Transverse colon (tissue), 4 donors: ENCODE measurements around the gene FBXL16. TPM values are rescaled to one million over a fixed set of nuclear protein-coding genes. Genes with fewer than 3 reads are reported as not detected.

ENCODE experiments used
- DNase-seq: peaks from one replicate; pipeline ENCODE4 v3.0.0-alpha.2; 2019
- H3K27ac ChIP-seq, 4 donors: fragments of 200-600 bp; sonication (generic); 2 replicates each; pipeline ENCODE4 v1.5.1; 2016 to 2018; ENCODE audit warnings: inconsistent platforms in 4 of 4
- H3K27me3 ChIP-seq: fragments of 200-600 bp; sonication (generic); 2 replicates; pipeline ENCODE4 v1.5.1; 2017; ENCODE audit warnings: inconsistent platforms
- H3K36me3 ChIP-seq, 4 donors: fragments of 200-600 bp; sonication (generic); 2 replicates each; pipeline ENCODE4 v1.5.1; 2017 to 2019; ENCODE audit warnings: inconsistent platforms in 4 of 4
- H3K4me1 ChIP-seq, 4 donors: fragments of 200-600 bp; sonication (generic); 2 replicates each; pipeline ENCODE4 v1.5.1; 2017 to 2020; ENCODE audit warnings: inconsistent platforms in 4 of 4
- H3K4me3 ChIP-seq, 4 donors: fragments of 200-600 bp; sonication (generic); 1 replicate in 1 of 4; 2 replicates in 3 of 4; pipeline versions ENCODE4 v1.5.1 to v1.6.1; 2017 to 2019; ENCODE audit warnings: inconsistent platforms in 4 of 4
- H3K9me3 ChIP-seq, 2 donors: fragments of 200-600 bp; sonication (generic); 2 replicates each; pipeline ENCODE4 v1.5.1; 2017 to 2019; ENCODE audit warnings: inconsistent platforms in 2 of 2
- EP300 ChIP-seq: sonication (generic); formaldehyde crosslinking; IDR thresholded peaks from one replicate; pipeline ENCODE4 v1.6.1; 2017; ENCODE audit warnings: antibody characterized with exemption, low read depth
- POLR2A ChIP-seq: fragments of 450-650 bp; IDR thresholded peaks from one replicate; pipeline ENCODE4 v1.6.1; 2016; ENCODE audit warnings: antibody characterized with exemption, mild to moderate bottlenecking, moderate library complexity
- POLR2AphosphoS5 ChIP-seq, 3 donors: sonication (generic); formaldehyde crosslinking; IDR thresholded peaks; one replicate each; pipeline ENCODE4 v1.6.1; 2016; ENCODE audit warnings: antibody characterized with exemption in 3 of 3
- WGBS, 2 donors: methylation state at CpG; one replicate each; pipeline ENCODE4 v1.1.5; 2018; ENCODE audit warnings: low coverage in 1 of 2; 5-methylcytosine and 5-hydroxymethylcytosine counted together
- in situ Hi-C, 4 donors: fragments of 200-750 bp; cut with MboI; loops; one replicate each; pipeline versions ENCODE4 v1.15.0 to v1.15.1; 2017; ENCODE audit warnings: low sequenced_read_pairs in 3 of 4, low pct_ligation_motif_present in 1 of 4, low pct_unique_long_range_greater_than_20kb in 1 of 4
- intact Hi-C: fragments of 100-400 bp; cut with DNase I; formaldehyde crosslinking; loops from one replicate; pipeline ENCODE4 v1.15.1; 2023; ENCODE audit warnings: low total_unique reads
- total RNA-seq, 4 donors: library from RNA; depleted of rRNA; stranded (reverse); fragments of >200 nt; gene quantifications; one replicate each; pipeline ENCODE4 v1.1.0, GENCODE V29; 2016
- TF ChIP-seq, protein P1 (sequence below), 5 experiments: fragments of 200-600 bp in 3 of 5; fragments of 450-650 bp in 2 of 5; sonication (generic) in 3 of 5; IDR thresholded peaks; 1 replicate in 2 of 5; 2 replicates in 3 of 5; pipeline ENCODE4 v1.5.1; 2016 to 2017; ENCODE audit warnings: antibody characterized with exemption in 5 of 5, inconsistent platforms in 3 of 5, mild to moderate bottlenecking in 2 of 5, moderate library complexity in 1 of 5

FBXL16 gene
- total RNA-seq, 4 donors from 2014 or later: 0.60 to 3.5 (median 1.6) TPM; not detected in 1

DNA sequence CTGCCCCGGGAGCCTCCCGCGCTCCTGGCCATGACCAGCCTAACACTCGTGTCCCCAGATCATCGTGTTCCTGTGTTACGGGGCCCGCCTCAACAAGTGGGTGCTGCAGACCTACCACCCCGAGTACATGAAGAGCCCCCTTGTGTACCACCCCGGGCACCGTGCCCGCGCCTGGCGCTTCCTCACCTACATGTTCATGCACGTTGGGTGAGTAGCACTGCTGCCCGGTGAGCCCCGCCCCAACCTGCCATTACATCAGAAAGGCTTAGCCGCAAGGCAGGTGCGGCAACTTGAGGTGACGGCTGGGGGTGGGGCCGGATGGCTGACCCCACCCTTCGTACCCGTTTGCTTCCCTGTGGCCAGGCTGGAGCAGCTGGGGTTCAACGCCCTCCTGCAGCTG lies 28.7 kb downstream of the FBXL16 start:
- H3K27me3 ChIP-seq: no peaks in the 10 kb centered on the region
- peak overlapping the region in 3 of 4 donors; percentile 27 to 69 (median 40) for H3K27ac ChIP-seq
- in situ Hi-C loops: no loop called here
- intact Hi-C loops: no loop called here
- DNase-seq: peak; percentile 93
- no peaks in the 10 kb centered on the region for H3K9me3 ChIP-seq
- peaks cover 0 to 9% (median 0%) of the 10 kb centered on the region in 4 donors for H3K36me3 ChIP-seq
- peaks cover 28 to 64% (median 47%) of the 10 kb centered on the region in 4 donors for H3K4me1 ChIP-seq
- WGBS, 2 donors: 44% methylated on average over 21 of the region's 23 CpGs; no CpG with 5 or more reads in 1 of the 2 donors
- TF ChIP-seq POLR2AphosphoS5 (IDR thresholded peaks at IDR 0.05): peak; percentile 36 to 69 (median 44)
- TF ChIP-seq POLR2A: peak; percentile 41
- TF ChIP-seq, protein P1, sequence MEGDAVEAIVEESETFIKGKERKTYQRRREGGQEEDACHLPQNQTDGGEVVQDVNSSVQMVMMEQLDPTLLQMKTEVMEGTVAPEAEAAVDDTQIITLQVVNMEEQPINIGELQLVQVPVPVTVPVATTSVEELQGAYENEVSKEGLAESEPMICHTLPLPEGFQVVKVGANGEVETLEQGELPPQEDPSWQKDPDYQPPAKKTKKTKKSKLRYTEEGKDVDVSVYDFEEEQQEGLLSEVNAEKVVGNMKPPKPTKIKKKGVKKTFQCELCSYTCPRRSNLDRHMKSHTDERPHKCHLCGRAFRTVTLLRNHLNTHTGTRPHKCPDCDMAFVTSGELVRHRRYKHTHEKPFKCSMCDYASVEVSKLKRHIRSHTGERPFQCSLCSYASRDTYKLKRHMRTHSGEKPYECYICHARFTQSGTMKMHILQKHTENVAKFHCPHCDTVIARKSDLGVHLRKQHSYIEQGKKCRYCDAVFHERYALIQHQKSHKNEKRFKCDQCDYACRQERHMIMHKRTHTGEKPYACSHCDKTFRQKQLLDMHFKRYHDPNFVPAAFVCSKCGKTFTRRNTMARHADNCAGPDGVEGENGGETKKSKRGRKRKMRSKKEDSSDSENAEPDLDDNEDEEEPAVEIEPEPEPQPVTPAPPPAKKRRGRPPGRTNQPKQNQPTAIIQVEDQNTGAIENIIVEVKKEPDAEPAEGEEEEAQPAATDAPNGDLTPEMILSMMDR (IDR thresholded peaks at IDR 0.05): no peak
- TF ChIP-seq EP300: no peak
- H3K4me3 ChIP-seq: no peak overlapping the region

DNA sequence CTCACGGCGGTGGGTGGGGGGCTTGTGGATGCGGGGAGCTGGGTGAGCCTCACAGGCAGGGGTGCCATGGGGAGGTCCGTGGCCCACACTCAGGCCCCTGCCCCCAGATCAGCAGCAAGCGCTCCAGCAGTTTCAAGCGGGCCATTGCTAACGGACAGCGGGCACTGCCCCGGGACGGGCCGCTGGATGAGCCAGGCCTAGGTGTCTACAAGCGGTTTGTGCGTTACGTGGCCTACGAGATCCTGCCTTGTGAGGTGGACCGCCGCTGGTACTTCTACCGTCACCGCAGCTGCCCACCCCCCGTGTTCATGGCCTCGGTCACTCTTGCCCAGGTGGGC lies 29.1 kb downstream of the FBXL16 start:
- H3K4me3 ChIP-seq: no peak overlapping the region
- H3K9me3 ChIP-seq: no peaks in the 10 kb centered on the region
- H3K36me3 ChIP-seq: peaks cover 0 to 10% (median 0%) of the 10 kb centered on the region in 4 donors
- no peaks in the 10 kb centered on the region for H3K27me3 ChIP-seq
- peaks cover 26 to 60% (median 43%) of the 10 kb centered on the region in 4 donors for H3K4me1 ChIP-seq
- WGBS, 2 donors: 66% methylated on average over 15 of the region's 21 CpGs; no CpG with 5 or more reads in 1 of the 2 donors
- no peak for DNase-seq
- TF ChIP-seq POLR2AphosphoS5 (IDR thresholded peaks at IDR 0.05) (no peak), EP300 (no peak), POLR2A (no peak)
- TF ChIP-seq, protein P1 (IDR thresholded peaks at IDR 0.05): no peak
- H3K27ac ChIP-seq: peak overlapping the region in 2 of 4 donors; percentile 34 to 69
- in situ Hi-C loops: no loop called here
- intact Hi-C loops: no loop called here

DNA sequence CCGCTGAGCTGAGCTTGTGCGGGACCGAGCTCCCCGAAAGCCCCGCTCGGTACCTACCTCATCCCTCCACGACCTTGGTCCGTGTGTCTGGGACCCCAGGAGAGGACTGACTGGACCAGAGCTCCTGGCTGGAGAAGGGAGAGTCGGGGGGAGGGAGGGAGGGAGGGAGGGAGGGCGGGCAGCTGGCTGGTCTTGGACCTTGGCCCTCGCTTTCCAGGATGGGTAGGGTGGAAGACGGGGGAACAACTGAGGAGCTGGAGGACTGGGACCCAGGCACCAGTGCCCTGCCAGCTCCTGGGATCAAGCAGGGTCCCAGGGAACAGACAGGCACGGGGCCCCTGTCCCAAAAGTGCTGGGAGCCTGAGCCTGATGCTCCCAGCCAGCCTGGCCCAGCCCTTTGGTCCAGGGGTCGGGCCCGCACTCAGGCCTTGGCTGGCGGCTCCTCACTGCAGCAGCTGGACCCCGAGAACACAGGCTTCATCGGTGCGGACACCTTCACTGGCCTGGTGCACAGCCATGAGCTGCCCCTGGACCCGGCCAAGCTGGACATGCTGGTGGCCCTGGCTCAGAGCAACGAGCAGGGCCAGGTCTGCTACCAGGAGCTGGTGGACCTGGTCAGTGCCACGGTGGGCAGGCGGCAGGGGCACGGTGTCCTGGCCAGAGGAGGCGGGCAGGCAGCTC lies 29.6 kb downstream of the FBXL16 start:
- WGBS, 2 donors: 41% methylated on average over 9 of the region's 25 CpGs; no CpG with 5 or more reads in 1 of the 2 donors
- Histone ChIP-seq H3K27me3 (no peaks in the 10 kb centered on the region), H3K4me1 (peaks cover 20 to 55% (median 38%) of the 10 kb centered on the region in 4 donors), H3K27ac (peak overlapping the region in 3 of 4 donors; percentile 27 to 69 (median 58)), H3K9me3 (no peaks in the 10 kb centered on the region), H3K36me3 (peaks cover 0 to 15% (median 0%) of the 10 kb centered on the region in 4 donors), H3K4me3 (peak overlapping the region in 3 of 4 donors; percentile 25 to 44 (median 41))
- TF ChIP-seq POLR2A: no peak
- TF ChIP-seq POLR2AphosphoS5 (IDR thresholded peaks at IDR 0.05): no peak
- TF ChIP-seq EP300: no peak
- TF ChIP-seq, protein P1 (IDR thresholded peaks at IDR 0.05): no peak
- DNase-seq: peak; percentile 49
- in situ Hi-C loops: no loop called here
- intact Hi-C loops: no loop called here

DNA sequence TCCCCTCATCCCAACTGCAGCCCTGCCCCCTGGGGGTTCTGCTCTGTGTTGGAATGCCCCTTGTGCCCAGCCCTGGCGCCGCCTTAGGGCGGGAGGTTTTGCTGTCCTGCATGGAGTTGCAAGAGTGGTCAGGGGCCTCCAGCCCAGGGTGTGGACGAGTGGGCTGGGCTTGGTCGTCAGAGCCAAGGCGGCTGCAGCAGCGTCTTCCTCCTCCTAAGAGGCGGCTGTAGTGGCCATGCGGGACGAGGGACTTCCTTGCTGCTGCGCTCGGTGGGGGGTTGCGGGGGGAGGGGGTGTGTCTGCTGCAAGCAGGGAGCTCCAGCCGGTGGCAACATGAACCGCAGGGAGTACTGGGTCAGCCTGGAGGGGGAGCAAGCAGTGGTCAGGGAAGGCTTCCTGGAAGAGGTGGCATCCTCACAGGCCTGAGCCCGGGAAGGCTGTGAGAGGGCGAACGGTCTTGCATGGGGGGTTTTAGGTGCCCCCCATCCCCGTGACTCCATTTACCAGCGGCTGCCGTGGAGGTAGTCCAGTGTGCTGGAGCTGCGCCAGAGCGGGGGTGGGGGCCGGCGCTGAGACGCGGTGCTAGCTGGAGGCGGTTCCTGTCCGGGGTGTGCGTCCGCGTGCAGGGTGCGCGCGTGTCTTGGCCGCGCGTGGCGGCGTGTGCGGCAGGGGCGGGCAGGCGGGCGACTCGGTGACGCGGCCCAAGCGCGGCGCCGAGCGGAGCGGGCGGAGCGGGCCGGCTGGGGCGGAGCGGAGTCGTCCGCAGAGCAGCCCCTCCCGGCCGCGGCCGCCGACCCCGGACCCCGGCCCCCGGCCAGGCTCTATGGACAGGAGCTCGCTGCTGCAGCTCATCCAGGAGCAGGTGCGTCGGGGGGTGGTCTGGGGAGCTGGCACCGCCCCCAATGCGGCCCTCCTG lies 30.4 kb downstream of the FBXL16 start, which contains the start of gene RHBDL1:
RHBDL1 (plus strand) TSS at position 704 of the 916 bp plus-strand sequence; CDS start at position 824, 120 bp downstream.
- peak within 1 kb of the TSS in 3 of 4 donors; percentile 27 to 69 (median 58) for H3K27ac ChIP-seq
- 17% methylated on average over 34 of the region's 73 CpGs; no CpG with 5 or more reads in 1 of the 2 donors for WGBS, 2 donors
- no peaks in the 10 kb centered on the region for H3K9me3 ChIP-seq
- no peaks in the 10 kb centered on the region for H3K27me3 ChIP-seq
- H3K4me3 ChIP-seq: peak within 1 kb of the TSS in 3 of 4 donors; percentile 25 to 44 (median 41)
- TF ChIP-seq POLR2AphosphoS5 (IDR thresholded peaks at IDR 0.05) (peak in 1 of 3 donors; percentile 16), EP300 (no peak), POLR2A (no peak)
- TF ChIP-seq, protein P1 (IDR thresholded peaks at IDR 0.05): peak in 1 of 5 experiments; percentile 19
- peak; percentile 57 for DNase-seq
- intact Hi-C loops: no loop called here
- peaks cover 0 to 22% (median 3%) of the 10 kb centered on the region in 4 donors for H3K36me3 ChIP-seq
- in situ Hi-C loops: no loop called here
- H3K4me1 ChIP-seq: peaks cover 18 to 51% (median 35%) of the 10 kb centered on the region in 4 donors
